CD8-positive, alpha-beta memory T cell (primary cell): ENCODE data around the gene B4GALT5. TPM values are rescaled to one million over a fixed set of nuclear protein-coding genes. Genes with fewer than 3 reads are reported as not detected.

Experiments used
- CTCF ChIA-PET: fragments of 350-600 bp; sonication (Branson Sonifier 250); formaldehyde crosslinking; loops from one replicate; lab custom pipeline; 2021; ENCODE audit warnings: antibody characterized with exemption; lab: Charles Lee
- POLR2A ChIA-PET: fragments of 350-600 bp; sonication (Branson Sonifier 250); formaldehyde crosslinking; loops from one replicate; lab custom pipeline; 2021; ENCODE audit warnings: antibody characterized with exemption; lab: Charles Lee
- DNase-seq, 5 donors: peaks; one replicate each; pipeline versions ENCODE4 v3.0.0 to v3.0.0-alpha.2; 2020 to 2022; ENCODE audit warnings: mixed read lengths in 1 of 5
- H3K27ac ChIP-seq: one replicate; pipeline ENCODE4 v1.7.0; 2013; ENCODE audit warnings: low read depth, mild to moderate bottlenecking, low read length, moderate library complexity
- H3K27me3 ChIP-seq: 2 replicates; pipeline ENCODE4 v1.7.0; 2013; ENCODE audit warnings: low read length, mild to moderate bottlenecking; ENCODE audit not compliant: insufficient read depth, poor library complexity, severe bottlenecking
- H3K36me3 ChIP-seq: 2 replicates; pipeline ENCODE4 v1.7.0; 2013; ENCODE audit warnings: mild to moderate bottlenecking, low read length, moderate library complexity; ENCODE audit not compliant: insufficient read depth
- H3K4me1 ChIP-seq: 2 replicates; pipeline ENCODE4 v1.7.0; 2013; ENCODE audit warnings: mild to moderate bottlenecking, low read length, moderate library complexity; ENCODE audit not compliant: insufficient read depth
- H3K4me3 ChIP-seq: 2 replicates; pipeline ENCODE4 v1.7.0; 2013; ENCODE audit warnings: mild to moderate bottlenecking, low read length
- H3K9me3 ChIP-seq: 2 replicates; pipeline ENCODE4 v1.7.0; 2013; ENCODE audit warnings: mild to moderate bottlenecking, low read length
- H3K27ac Mint-ChIP-seq, 8 donors: one replicate each; pipeline ENCODE4 v1.8.0; 2020 to 2021; ENCODE audit warnings: mixed read lengths in 8 of 8, mild to moderate bottlenecking in 6 of 8, inconsistent platforms in 3 of 8, moderate library complexity in 3 of 8
- H3K27me3 Mint-ChIP-seq, 2 donors: one replicate each; pipeline ENCODE4 v1.8.0; 2020 to 2021; ENCODE audit warnings: mixed read lengths in 2 of 2, mild to moderate bottlenecking in 1 of 2, moderate library complexity in 1 of 2
- H3K36me3 Mint-ChIP-seq, 3 donors: one replicate each; pipeline ENCODE4 v1.8.0; 2020 to 2021; ENCODE audit warnings: mixed read lengths in 3 of 3, inconsistent platforms in 1 of 3, mild to moderate bottlenecking in 1 of 3
- H3K4me1 Mint-ChIP-seq, 3 donors: one replicate each; pipeline ENCODE4 v1.8.0; 2020 to 2021; ENCODE audit warnings: mixed read lengths in 3 of 3, inconsistent platforms in 1 of 3, mild to moderate bottlenecking in 1 of 3
- H3K4me3 Mint-ChIP-seq, 7 donors: one replicate each; pipeline ENCODE4 v1.8.0; 2020 to 2021; ENCODE audit warnings: mixed read lengths in 7 of 7, mild to moderate bottlenecking in 6 of 7, moderate library complexity in 4 of 7, inconsistent platforms in 2 of 7
- H3K9me3 Mint-ChIP-seq, 5 donors: one replicate each; pipeline ENCODE4 v1.8.0; 2020 to 2022; ENCODE audit warnings: mixed read lengths in 5 of 5, mild to moderate bottlenecking in 3 of 5, moderate library complexity in 2 of 5, inconsistent platforms in 1 of 5
- polyA plus RNA-seq: library from polyadenylated mRNA; unstranded; fragments of 300-500 nt; fragmentation: Illumina TruSeq; gene quantifications from one replicate; pipeline ENCODE4 v1.2.3, GENCODE V29; 2021
- total RNA-seq, 2 experiments: library from RNA; stranded (reverse); gene quantifications; one replicate each; pipeline ENCODE4 v1.2.3, GENCODE V29; 2021

Gene B4GALT5
- total and polyA plus RNA-seq, 3 experiments from 2014 or later: 2.0 to 39.1 (median 37.5) TPM

DNA sequence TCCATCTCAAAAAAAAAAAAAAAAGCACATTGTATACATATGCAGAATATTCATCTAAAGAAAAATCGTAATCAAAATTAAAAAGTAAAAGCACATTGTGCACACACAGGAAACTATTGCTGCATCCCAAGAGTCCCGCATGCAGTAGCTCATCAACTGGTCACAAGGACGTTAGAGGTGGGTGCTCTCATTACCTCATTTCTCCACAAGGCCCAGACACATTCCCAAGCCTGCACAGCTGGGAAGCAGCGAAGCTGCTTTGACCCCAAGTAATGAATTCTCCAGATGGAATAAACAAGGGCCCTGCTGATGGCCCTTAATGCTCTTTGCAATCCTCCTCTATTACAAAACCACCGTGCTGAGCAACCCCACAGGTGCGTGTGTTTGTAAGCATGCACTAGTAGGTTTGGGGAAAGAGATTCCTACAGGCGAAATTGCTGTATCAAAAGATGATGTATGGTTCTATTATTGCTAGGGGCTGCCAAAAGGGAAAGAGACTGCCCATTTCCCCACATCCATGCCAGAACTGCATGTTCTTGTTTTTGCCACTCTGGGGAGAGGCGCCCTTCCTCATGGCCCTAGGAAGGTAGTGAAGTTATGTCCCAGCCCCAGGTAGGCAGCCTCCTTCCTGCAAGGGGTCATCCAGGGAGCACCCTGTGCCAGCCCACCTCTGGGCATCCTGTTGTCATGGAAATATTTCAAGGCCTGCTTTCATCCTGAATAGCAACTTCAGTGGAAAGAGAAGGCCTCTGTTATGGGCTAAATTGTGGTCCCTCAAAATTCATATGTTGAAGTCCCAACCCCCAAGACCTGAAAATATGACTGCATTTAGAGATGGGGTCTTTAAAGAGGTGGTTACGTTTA is 111.1 kb downstream of the B4GALT5 start:
- no peak overlapping the region for H3K4me3 Mint-ChIP-seq
- no peaks in the 10 kb centered on the region for H3K36me3 Mint-ChIP-seq
- Histone ChIP-seq H3K9me3 (no peaks in the 10 kb centered on the region), H3K36me3 (no peaks in the 10 kb centered on the region), H3K4me3 (no peak overlapping the region), H3K27me3 (no peaks in the 10 kb centered on the region), H3K4me1 (no peaks in the 10 kb centered on the region), H3K27ac (no peak overlapping the region)
- POLR2A ChIA-PET: no interaction called here
- H3K9me3 Mint-ChIP-seq: peaks cover 0 to 1% (median 0%) of the 10 kb centered on the region in 5 donors
- DNase-seq: no peak
- H3K27me3 Mint-ChIP-seq: no peaks in the 10 kb centered on the region
- CTCF ChIA-PET: interaction anchor here (1.2 to 1.4 kb wide), 2 partner anchors 11 to 60 kb away, joined by 3 to 6 read pairs; no protein-coding TSS in a partner anchor
- H3K4me1 Mint-ChIP-seq: peaks cover 0 to under 1% (median 0%) of the 10 kb centered on the region in 3 donors
- peak overlapping the region in 1 of 8 donors; percentile 48 for H3K27ac Mint-ChIP-seq

DNA sequence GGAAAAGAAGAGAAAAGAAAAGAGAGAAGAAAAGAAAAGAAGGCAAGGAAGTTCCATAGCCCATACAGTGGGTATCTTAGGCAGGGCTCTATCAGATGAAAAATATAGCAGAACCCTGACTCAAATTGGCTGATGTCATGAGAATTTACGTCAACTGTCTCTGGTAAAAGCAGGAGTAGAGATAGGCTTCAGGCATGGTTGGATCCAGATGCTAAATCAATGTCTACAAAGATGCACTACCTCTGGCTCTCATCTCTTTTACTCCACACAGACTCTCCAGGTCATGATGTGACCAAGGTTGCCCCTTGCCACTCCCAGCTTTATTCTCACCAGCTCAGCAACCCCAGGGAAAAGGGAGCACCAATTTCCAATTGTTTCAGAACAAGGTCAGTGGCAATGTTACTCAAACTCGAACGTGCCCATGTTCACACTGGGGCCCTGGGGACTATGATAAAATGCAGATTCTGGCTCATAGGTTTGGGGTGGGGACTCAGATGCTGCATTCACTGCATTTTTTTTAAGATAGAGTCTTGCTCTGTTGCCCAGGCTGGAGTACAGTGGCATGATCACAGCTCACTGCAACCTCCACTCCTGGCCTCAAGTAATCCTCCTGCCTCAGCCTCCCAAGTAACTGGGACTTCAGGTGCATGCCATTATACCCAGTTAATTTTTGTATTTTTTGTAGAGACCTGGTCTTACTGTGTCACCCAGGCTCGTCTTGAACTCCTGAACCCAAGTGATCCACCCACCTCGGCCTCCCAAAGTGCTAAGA is 112.3 kb downstream of the B4GALT5 start:
- Mint-ChIP-seq H3K4me1 (peaks cover 4 to 9% (median 8%) of the 10 kb centered on the region in 3 donors), H3K36me3 (no peaks in the 10 kb centered on the region), H3K4me3 (no peak overlapping the region), H3K9me3 (peaks cover 0 to 1% (median 0%) of the 10 kb centered on the region in 5 donors), H3K27me3 (no peaks in the 10 kb centered on the region), H3K27ac (no peak overlapping the region)
- ChIA-PET POLR2A (no interaction called here), CTCF (interaction anchor here (0.7 to 1.2 kb wide), 2 partner anchors 9 to 13 kb away, joined by 3 read pairs; no protein-coding TSS in a partner anchor)
- H3K27ac ChIP-seq: no peak overlapping the region
- no peaks in the 10 kb centered on the region for H3K27me3 ChIP-seq
- H3K9me3 ChIP-seq: no peaks in the 10 kb centered on the region
- no peak for DNase-seq
- H3K4me1 ChIP-seq: peaks cover under 1% of the 10 kb centered on the region
- no peaks in the 10 kb centered on the region for H3K36me3 ChIP-seq
- H3K4me3 ChIP-seq: no peak overlapping the region

DNA sequence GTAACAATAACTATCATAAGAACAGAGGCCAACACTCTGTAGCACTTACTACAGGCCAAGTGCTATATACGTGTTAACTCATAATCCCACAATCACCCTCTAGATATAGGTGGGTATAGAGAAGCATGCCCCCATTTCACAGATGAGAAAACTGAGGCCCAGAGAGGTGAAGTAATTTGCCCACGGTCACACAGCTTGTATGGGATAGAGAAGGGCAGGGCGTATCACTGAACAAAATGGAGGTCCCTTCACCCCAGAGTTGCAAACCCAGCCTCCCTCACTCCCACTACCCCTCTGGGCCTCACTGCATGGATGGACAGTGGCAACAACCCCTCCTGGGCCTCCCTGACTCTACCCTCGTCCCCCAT is 113.9 kb downstream of the B4GALT5 start:
- peaks cover 17% of the 10 kb centered on the region for H3K4me1 ChIP-seq
- no peak for DNase-seq
- Mint-ChIP-seq H3K27ac (no peak overlapping the region), H3K27me3 (no peaks in the 10 kb centered on the region), H3K4me1 (peaks cover 20 to 25% (median 24%) of the 10 kb centered on the region in 3 donors), H3K36me3 (no peaks in the 10 kb centered on the region), H3K4me3 (no peak overlapping the region), H3K9me3 (peaks cover 0 to 1% (median 0%) of the 10 kb centered on the region in 5 donors)
- no peak overlapping the region for H3K4me3 ChIP-seq
- no peaks in the 10 kb centered on the region for H3K27me3 ChIP-seq
- CTCF ChIA-PET: no interaction called here
- H3K9me3 ChIP-seq: no peaks in the 10 kb centered on the region
- no peaks in the 10 kb centered on the region for H3K36me3 ChIP-seq
- POLR2A ChIA-PET: no interaction called here
- no peak overlapping the region for H3K27ac ChIP-seq

DNA sequence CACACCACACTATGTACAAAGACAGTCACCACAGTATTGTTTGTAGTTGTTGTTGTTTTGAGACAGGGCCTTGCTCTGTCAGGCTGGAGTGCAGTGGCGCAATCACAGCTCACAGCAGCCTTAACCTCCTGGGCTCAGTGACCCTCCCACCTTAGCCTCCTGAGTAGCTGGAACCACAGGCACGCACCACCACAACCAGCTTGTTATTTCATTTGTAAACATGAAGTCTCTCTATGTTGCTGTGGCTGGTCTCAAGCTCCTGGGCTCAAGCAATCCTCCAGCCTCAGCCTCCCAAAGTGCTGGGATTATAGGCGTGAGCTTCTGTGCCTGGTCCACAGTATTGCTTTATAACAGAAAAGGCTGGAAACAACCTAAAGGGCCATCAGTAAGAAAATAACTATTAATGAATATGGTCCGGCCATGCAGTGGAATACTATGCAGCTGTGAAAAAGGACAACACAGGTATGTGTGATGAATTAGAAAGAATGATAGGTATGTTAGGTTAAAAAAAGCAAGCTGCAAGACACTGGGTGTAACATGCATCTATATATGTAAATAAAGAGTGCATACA is 115.8 kb downstream of the B4GALT5 start:
- POLR2A ChIA-PET: no interaction called here

DNA sequence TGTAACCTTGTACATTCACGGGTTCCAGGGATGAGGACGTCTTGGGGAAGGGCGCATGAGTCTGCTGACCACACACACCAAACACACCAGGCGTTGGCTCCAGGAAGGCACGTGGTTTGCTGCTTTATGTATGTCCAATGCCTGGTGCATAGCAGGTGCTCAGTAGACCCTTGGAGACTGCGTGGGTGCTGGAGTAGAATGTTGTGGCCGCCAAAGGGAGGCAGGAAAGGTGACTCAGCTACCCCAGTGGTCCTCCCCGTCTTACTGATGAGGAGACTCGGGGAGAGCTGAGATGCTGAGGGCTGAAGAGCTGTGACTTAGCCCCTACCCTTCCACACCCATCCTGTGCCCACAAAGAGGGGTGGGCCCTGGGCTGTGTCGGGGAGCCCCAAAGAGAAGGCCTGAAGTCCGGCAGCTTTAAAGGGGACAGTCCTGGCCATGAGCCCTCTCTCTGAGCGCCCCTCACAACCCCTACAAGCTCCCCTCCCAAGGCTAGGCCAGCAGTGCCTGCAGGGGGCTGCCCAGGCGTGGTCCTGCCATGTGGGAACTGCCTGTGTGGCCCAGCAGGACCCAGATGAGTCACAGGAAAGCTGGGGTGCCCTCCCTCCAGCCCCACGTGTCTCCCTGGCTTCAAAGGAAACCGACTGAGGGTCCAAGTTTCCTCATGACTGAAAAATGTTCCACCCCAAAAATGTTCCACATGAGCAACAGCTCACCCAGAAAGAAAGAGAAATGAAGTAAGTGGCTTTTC is 117.7 kb downstream of the B4GALT5 start:
- Mint-ChIP-seq H3K36me3 (no peaks in the 10 kb centered on the region), H3K4me3 (peak overlapping the region in 6 of 7 donors; percentile 24 to 86 (median 62)), H3K27ac (peak overlapping the region; percentile 39 to 84 (median 58)), H3K27me3 (no peaks in the 10 kb centered on the region), H3K4me1 (peaks cover 54 to 61% (median 55%) of the 10 kb centered on the region in 3 donors), H3K9me3 (peaks cover 0 to 1% (median 0%) of the 10 kb centered on the region in 5 donors)
- no peaks in the 10 kb centered on the region for H3K27me3 ChIP-seq
- no peaks in the 10 kb centered on the region for H3K9me3 ChIP-seq
- peaks cover 33% of the 10 kb centered on the region for H3K4me1 ChIP-seq
- ChIA-PET CTCF (interaction anchor here (1.1 to 1.5 kb wide), 5 partner anchors 13 to 293 kb away, joined by 3 to 4 read pairs (median 3); no protein-coding TSS in a partner anchor), POLR2A (no interaction called here)
- H3K27ac ChIP-seq: no peak overlapping the region
- H3K36me3 ChIP-seq: no peaks in the 10 kb centered on the region
- DNase-seq: peak in 2 of 5 donors; percentile 12 to 54
- no peak overlapping the region for H3K4me3 ChIP-seq

More for the DNA sequence above, 115.8 kb downstream of the B4GALT5 start:
- Mint-ChIP-seq H3K36me3 (no peaks in the 10 kb centered on the region), H3K27me3 (no peaks in the 10 kb centered on the region), H3K4me3 (no peak overlapping the region), H3K27ac (no peak overlapping the region), H3K9me3 (peaks cover 0 to 1% (median 0%) of the 10 kb centered on the region in 5 donors), H3K4me1 (peaks cover 38 to 44% (median 42%) of the 10 kb centered on the region in 3 donors)
- no peak for DNase-seq
- Histone ChIP-seq H3K27ac (no peak overlapping the region), H3K36me3 (no peaks in the 10 kb centered on the region), H3K4me1 (peaks cover 33% of the 10 kb centered on the region), H3K27me3 (no peaks in the 10 kb centered on the region), H3K9me3 (no peaks in the 10 kb centered on the region), H3K4me3 (no peak overlapping the region)
- CTCF ChIA-PET: interaction anchor here (1.1 kb wide), 1 partner anchor 56 kb away, joined by 3 read pairs; no protein-coding TSS in a partner anchor

DNA sequence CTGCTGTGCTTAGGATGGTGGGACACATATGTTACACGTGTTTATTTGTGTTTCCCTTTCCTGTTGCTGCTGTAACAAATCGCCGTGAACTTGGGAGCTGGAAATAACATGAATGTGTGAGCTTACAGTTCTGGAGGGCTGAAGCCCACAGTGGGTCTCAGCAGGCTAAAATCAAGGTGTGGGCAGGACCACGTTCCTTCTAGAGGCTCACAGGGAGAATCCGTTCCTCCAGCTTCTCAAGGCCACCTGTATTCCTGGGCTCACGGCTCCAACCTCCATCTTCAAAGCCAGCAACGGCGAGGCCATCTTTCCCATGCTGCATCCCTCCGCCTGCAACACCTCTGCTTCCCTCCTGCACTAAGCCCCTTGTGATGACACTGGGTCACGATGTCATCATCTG is 118.3 kb downstream of the B4GALT5 start:
- Histone ChIP-seq H3K27me3 (no peaks in the 10 kb centered on the region), H3K4me1 (peaks cover 33% of the 10 kb centered on the region), H3K4me3 (no peak overlapping the region), H3K27ac (no peak overlapping the region), H3K36me3 (no peaks in the 10 kb centered on the region), H3K9me3 (no peaks in the 10 kb centered on the region)
- peak overlapping the region; percentile 16 to 84 (median 60) for H3K27ac Mint-ChIP-seq
- H3K27me3 Mint-ChIP-seq: no peaks in the 10 kb centered on the region
- H3K4me1 Mint-ChIP-seq: peaks cover 58 to 65% (median 58%) of the 10 kb centered on the region in 3 donors
- H3K4me3 Mint-ChIP-seq: peak overlapping the region in 5 of 7 donors; percentile 49 to 86 (median 62)
- no peak for DNase-seq
- ChIA-PET CTCF (interaction anchor here (0.6 to 1.5 kb wide), 5 partner anchors 13 to 294 kb away, joined by 3 to 6 read pairs (median 3); no protein-coding TSS in a partner anchor), POLR2A (no interaction called here)
- no peaks in the 10 kb centered on the region for H3K36me3 Mint-ChIP-seq
- peaks cover 0 to 1% (median 0%) of the 10 kb centered on the region in 5 donors for H3K9me3 Mint-ChIP-seq

DNA sequence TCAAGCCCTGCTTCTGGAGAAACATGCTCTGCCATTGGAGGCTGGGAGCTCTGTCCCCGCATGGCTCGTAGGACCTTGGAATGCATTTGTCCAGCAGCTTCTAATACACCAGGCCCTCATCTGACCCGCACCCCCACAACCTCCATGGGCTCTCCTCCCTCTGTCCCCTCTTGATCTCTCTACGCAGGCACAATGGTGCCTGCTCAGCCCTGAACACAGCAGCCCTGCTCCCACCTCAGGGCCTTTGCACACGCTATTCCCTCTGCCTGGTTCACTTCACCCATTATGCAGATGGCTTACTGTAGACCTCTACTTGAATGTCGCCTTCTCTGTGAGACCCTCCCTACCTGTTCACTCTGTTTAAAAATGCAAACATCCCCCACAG is 118.8 kb downstream of the B4GALT5 start:
- no peak for DNase-seq
- Histone ChIP-seq H3K27ac (peak overlapping the region; percentile 9), H3K4me3 (no peak overlapping the region), H3K4me1 (peaks cover 33% of the 10 kb centered on the region), H3K27me3 (no peaks in the 10 kb centered on the region), H3K9me3 (no peaks in the 10 kb centered on the region), H3K36me3 (no peaks in the 10 kb centered on the region)
- Mint-ChIP-seq H3K9me3 (peaks cover 0 to 1% (median 0%) of the 10 kb centered on the region in 5 donors), H3K4me1 (peaks cover 61 to 68% (median 62%) of the 10 kb centered on the region in 3 donors), H3K4me3 (peak overlapping the region; percentile 37 to 86 (median 62)), H3K27me3 (no peaks in the 10 kb centered on the region), H3K36me3 (no peaks in the 10 kb centered on the region), H3K27ac (peak overlapping the region in 7 of 8 donors; percentile 46 to 92 (median 62))
- CTCF ChIA-PET: interaction anchor here (0.6 to 1.5 kb wide), 3 partner anchors 14 to 294 kb away, joined by 3 to 6 read pairs (median 4); no protein-coding TSS in a partner anchor
- POLR2A ChIA-PET: no interaction called here
